Ascending aorta (tissue), 2 donors: ENCODE results near the gene FIBIN. TPM values are rescaled to one million over a fixed set of nuclear protein-coding genes. Genes with fewer than 3 reads are reported as not detected.

Experiments
- DNase-seq, 2 donors: peaks; one replicate each; pipeline ENCODE4 v3.0.0-alpha.2; 2019; ENCODE audit warnings: low spot score in 2 of 2
- H3K27ac ChIP-seq, 2 donors: fragments of 200-600 bp; sonication (generic); one replicate each; pipeline ENCODE4 v1.5.1; 2016 to 2017; ENCODE audit warnings: mild to moderate bottlenecking in 1 of 2
- H3K27me3 ChIP-seq: fragments of 200-600 bp; sonication (generic); one replicate; pipeline ENCODE4 v1.5.1; 2017
- H3K36me3 ChIP-seq, 2 donors: fragments of 200-600 bp; sonication (generic); one replicate each; pipeline ENCODE4 v1.5.1; 2016
- H3K4me1 ChIP-seq, 2 donors: fragments of 200-600 bp; sonication (generic); one replicate each; pipeline ENCODE4 v1.5.1; 2016 to 2017; ENCODE audit warnings: mild to moderate bottlenecking in 1 of 2
- H3K4me3 ChIP-seq, 2 donors: fragments of 200-600 bp; sonication (generic); one replicate each; pipeline ENCODE4 v1.5.1; 2016 to 2017; ENCODE audit warnings: mild to moderate bottlenecking in 1 of 2
- H3K9me3 ChIP-seq, 2 donors: fragments of 200-600 bp; sonication (generic); one replicate each; pipeline ENCODE4 v1.5.1; 2016
- intact Hi-C: fragments of 100-400 bp; cut with DNase I; formaldehyde crosslinking; loops from one replicate; pipeline ENCODE4 v1.15.1; 2023
- total RNA-seq: library from RNA; depleted of rRNA; stranded (reverse); fragments of >200 nt; gene quantifications from one replicate; pipeline ENCODE4 v1.1.0, GENCODE V29; 2016
- TF ChIP-seq, protein P1 (sequence below), 3 experiments: fragments of 200-600 bp in 2 of 3; fragments of 450-650 bp in 1 of 3; sonication (generic) in 2 of 3; IDR thresholded peaks; one replicate each; pipeline ENCODE4 v1.5.1; 2016 to 2019; ENCODE audit warnings: antibody characterized with exemption in 3 of 3, mild to moderate bottlenecking in 1 of 3, moderate library complexity in 1 of 3

Gene FIBIN
- 59.1 TPM for total RNA-seq

DNA sequence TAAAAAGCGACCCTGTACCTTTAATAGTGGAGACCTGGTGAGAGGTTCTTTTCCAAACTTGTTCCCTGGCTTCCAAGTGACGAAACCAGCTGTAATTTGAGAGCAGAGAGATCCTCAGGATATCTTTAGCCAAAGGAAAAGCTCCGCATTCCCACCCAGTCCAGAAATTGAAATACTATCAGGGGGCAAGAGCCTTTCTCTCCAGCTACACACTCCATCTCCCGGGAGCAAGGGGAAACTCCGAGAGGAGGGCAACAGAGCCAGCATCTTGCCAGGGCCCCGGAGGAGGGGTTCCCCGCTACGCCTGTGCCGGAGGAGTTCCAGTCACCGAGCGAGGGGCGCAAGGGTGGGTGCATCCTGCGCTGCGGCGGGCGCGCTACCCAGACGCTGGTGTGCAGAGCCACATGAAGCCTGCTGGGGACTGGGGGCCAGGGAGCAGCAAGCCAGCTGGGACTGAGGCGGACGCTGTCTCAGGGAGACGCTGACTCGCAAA, at the start of gene FIBIN:
TSS of gene FIBIN (plus strand) at position 148 of the 493 bp plus-strand sequence. CDS start 415 bp downstream, outside the sequence.
- Histone ChIP-seq H3K27ac (peak within 1 kb of the TSS; percentile 81 to 92), H3K4me3 (peak within 1 kb of the TSS; percentile 60 to 93), H3K36me3 (peaks cover 0 to 3% of the 10 kb centered on the region in 2 donors), H3K4me1 (peaks cover 7 to 9% of the 10 kb centered on the region in 2 donors), H3K27me3 (no peaks in the 10 kb centered on the region), H3K9me3 (no peaks in the 10 kb centered on the region)
- intact Hi-C loops = loop anchor here (2.0 to 5.0 kb wide), 5 partner anchors 68 to 235 kb away; no protein-coding TSS in a partner anchor
- TF ChIP-seq, protein P1, sequence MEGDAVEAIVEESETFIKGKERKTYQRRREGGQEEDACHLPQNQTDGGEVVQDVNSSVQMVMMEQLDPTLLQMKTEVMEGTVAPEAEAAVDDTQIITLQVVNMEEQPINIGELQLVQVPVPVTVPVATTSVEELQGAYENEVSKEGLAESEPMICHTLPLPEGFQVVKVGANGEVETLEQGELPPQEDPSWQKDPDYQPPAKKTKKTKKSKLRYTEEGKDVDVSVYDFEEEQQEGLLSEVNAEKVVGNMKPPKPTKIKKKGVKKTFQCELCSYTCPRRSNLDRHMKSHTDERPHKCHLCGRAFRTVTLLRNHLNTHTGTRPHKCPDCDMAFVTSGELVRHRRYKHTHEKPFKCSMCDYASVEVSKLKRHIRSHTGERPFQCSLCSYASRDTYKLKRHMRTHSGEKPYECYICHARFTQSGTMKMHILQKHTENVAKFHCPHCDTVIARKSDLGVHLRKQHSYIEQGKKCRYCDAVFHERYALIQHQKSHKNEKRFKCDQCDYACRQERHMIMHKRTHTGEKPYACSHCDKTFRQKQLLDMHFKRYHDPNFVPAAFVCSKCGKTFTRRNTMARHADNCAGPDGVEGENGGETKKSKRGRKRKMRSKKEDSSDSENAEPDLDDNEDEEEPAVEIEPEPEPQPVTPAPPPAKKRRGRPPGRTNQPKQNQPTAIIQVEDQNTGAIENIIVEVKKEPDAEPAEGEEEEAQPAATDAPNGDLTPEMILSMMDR (IDR thresholded peaks at IDR 0.05) = no peak
- DNase-seq = peak in 1 of 2 donors; percentile 73

DNA sequence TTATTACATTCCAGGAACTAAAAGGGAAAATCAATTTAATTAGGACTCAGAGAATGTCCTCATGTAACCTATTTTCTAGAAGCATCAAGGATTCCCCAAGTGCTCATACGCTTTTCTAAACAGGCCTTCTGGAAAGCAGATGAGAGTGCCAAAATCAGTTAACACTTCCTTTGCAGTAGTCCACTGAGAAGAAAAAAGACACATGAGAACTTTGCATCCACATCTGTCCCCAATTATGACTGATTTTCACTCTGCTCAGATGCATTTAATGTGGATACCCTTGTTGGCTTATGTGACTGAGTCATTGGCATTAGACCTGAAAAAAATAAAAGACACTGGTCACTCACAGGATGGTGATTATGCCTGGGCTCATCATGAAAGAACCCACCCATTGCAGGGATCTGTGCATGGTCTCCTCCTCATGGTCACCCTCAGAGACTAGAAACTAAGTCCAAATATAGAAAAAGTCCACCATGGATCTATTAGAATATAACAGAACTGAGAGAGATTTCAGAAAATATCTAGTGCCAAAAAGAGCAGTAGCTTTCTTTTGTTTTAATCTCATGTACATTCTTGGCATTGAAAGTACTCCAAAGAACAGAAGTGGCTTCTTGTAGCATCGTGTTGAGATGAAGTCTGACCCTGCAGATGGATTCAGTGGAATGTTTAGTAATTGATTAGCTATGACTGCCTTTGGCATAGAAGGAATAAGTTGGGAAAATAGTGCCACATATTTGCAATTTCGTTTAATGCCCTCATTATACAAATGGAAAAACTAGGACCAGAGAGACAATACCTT, 48.8 kb upstream of the FIBIN start:
- DNase-seq = no peak
- H3K4me1 ChIP-seq = peaks cover 0 to 41% of the 10 kb centered on the region in 2 donors
- TF ChIP-seq, protein P1 (IDR thresholded peaks at IDR 0.05) = no peak
- H3K27me3 ChIP-seq = no peaks in the 10 kb centered on the region
- H3K9me3 ChIP-seq = no peaks in the 10 kb centered on the region
- no peak overlapping the region for H3K4me3 ChIP-seq
- intact Hi-C loops = loop anchor here (5.0 kb wide), 1 partner anchor 188 kb away; no protein-coding TSS in a partner anchor
- no peaks in the 10 kb centered on the region for H3K36me3 ChIP-seq
- peak overlapping the region; percentile 70 to 81 for H3K27ac ChIP-seq

- no peak overlapping the region for H3K4me3 ChIP-seq
- peak overlapping the region; percentile 70 to 81 for H3K27ac ChIP-seq
- H3K9me3 ChIP-seq = no peaks in the 10 kb centered on the region
- H3K27me3 ChIP-seq = no peaks in the 10 kb centered on the region
- H3K4me1 ChIP-seq = peaks cover 0 to 41% of the 10 kb centered on the region in 2 donors
- intact Hi-C loops = loop anchor here (2.0 to 5.0 kb wide), 3 partner anchors 99 to 189 kb away; no protein-coding TSS in a partner anchor
- TF ChIP-seq, protein P1 (IDR thresholded peaks at IDR 0.05) = no peak
- no peak for DNase-seq
- H3K36me3 ChIP-seq = no peaks in the 10 kb centered on the region
Measured at GRCh38 chr11:26946257-26946716, 47.6 kb upstream of the FIBIN start.

DNA sequence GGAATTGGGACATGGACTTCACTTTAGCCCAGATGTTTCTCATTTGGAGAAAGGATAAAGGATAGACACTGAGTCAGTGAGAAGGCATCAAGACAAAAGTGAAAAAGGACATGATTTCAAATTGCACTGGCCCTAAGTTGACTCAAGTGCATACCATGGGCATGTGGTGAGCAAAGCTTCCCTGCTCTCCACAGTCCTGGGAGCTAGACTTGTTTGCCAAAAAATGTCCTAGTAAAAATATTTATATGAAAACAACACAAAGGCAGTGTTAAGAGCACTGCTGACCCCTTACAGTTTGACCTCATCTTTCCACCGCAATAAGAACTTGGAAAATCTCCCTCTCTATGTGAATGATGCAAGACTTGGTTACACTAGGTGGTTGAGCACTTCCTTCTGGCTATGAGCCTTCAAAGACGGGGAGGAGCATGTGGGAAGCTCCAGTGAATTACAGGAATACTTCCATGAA, 46.5 kb upstream of the FIBIN start:
- H3K9me3 ChIP-seq = no peaks in the 10 kb centered on the region
- no peak overlapping the region for H3K4me3 ChIP-seq
- no peaks in the 10 kb centered on the region for H3K27me3 ChIP-seq
- H3K27ac ChIP-seq = peak overlapping the region; percentile 70 to 81
- intact Hi-C loops = loop anchor here (1.0 to 5.0 kb wide), 4 partner anchors 101 to 190 kb away; no protein-coding TSS in a partner anchor
- peak in 1 of 2 donors; percentile 86 for DNase-seq
- H3K4me1 ChIP-seq = peaks cover 0 to 52% of the 10 kb centered on the region in 2 donors
- TF ChIP-seq, protein P1 (IDR thresholded peaks at IDR 0.05) = no peak
- H3K36me3 ChIP-seq = no peaks in the 10 kb centered on the region

GRCh38 chr11:26947904-26948639, 45.8 kb upstream of the FIBIN start:
- H3K4me3 ChIP-seq = no peak overlapping the region
- TF ChIP-seq, protein P1 (IDR thresholded peaks at IDR 0.05) = no peak
- no peak for DNase-seq
- intact Hi-C loops = loop anchor here (1.0 to 5.0 kb wide), 5 partner anchors 44 to 191 kb away; no protein-coding TSS in a partner anchor
- H3K27ac ChIP-seq = peak overlapping the region; percentile 70 to 81
- H3K27me3 ChIP-seq = no peaks in the 10 kb centered on the region
- H3K36me3 ChIP-seq = no peaks in the 10 kb centered on the region
- H3K4me1 ChIP-seq = peaks cover 0 to 50% of the 10 kb centered on the region in 2 donors
- no peaks in the 10 kb centered on the region for H3K9me3 ChIP-seq
